ENCODE results near the gene SPC24.

DNA sequence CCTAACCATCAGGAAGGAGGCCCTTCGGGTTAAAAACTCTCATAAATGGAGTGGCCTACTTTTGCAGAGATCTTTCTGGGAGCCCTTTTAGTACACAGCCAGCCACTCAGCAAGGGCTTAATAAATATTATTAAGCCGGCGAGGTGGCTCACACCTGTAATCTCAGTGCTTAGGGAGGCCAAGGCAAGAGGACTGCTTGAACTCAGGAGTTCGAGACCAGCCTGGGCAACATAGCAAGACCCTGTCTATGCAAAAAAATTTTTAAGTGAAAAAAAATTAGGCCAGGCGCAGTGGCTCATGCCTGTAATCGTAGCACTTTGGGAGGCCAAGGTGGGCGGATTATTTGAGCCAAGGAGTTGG lies 42.6 kb upstream of the SPC24 start:
- no peak for TF ChIP-seq CTCF (IDR thresholded peaks at IDR 0.05)
- TF ChIP-seq POLR2AphosphoS5 (IDR thresholded peaks at IDR 0.05): no peak
- TF ChIP-seq POLR2A (IDR thresholded peaks at IDR 0.05): no peak

All from gastroesophageal sphincter (tissue), 3 donors.